Measurements from ENCODE around the gene FBXL17.

GRCh38 chr5:108430931-108431608 is 49.2 kb upstream of the FBXL17 start:
- TF ChIP-seq EZH2phosphoT487 (IDR thresholded peaks at IDR 0.05; ENCODE audit: insufficient read depth, low read depth) (no peak), EZH2 (IDR thresholded peaks at IDR 0.05; ENCODE audit: insufficient read depth, poor library complexity, severe bottlenecking) (no peak)

All from GM23248 (cell line).